Esophagus (tissue), 2 donors: ENCODE measurements around the gene RNLS. TPM values are rescaled to one million over a fixed set of nuclear protein-coding genes. Genes with fewer than 3 reads are reported as not detected.

Experiments used
- H3K27ac ChIP-seq, 2 donors: one replicate each; pipeline ENCODE4 v1.5.1; 2013; ENCODE audit warnings: low read depth in 2 of 2, mild to moderate bottlenecking in 2 of 2, inconsistent platforms in 1 of 2, low read length in 1 of 2, moderate library complexity in 1 of 2
- H3K27me3 ChIP-seq, 2 donors: one replicate each; pipeline ENCODE4 v1.6.1; 2013; ENCODE audit warnings: low read length in 2 of 2, control low read depth in 1 of 2, mild to moderate bottlenecking in 1 of 2; ENCODE audit not compliant: insufficient read depth in 2 of 2, control insufficient read depth in 1 of 2
- H3K36me3 ChIP-seq, 2 donors: one replicate each; pipeline ENCODE4 v1.6.1; 2013; ENCODE audit warnings: low read length in 1 of 2; ENCODE audit not compliant: control insufficient read depth in 2 of 2, insufficient read depth in 2 of 2
- H3K4me1 ChIP-seq, 2 donors: one replicate each; pipeline ENCODE4 v1.6.1; 2013; ENCODE audit warnings: low read length in 1 of 2; ENCODE audit not compliant: control insufficient read depth in 2 of 2, insufficient read depth in 2 of 2
- H3K4me3 ChIP-seq, 2 donors: one replicate each; pipeline ENCODE4 v1.5.1; 2013; ENCODE audit warnings: low read length in 2 of 2, mild to moderate bottlenecking in 2 of 2, low read depth in 1 of 2, moderate library complexity in 1 of 2
- H3K9me3 ChIP-seq, 2 donors: one replicate each; pipeline ENCODE4 v1.6.1; 2013; ENCODE audit warnings: mild to moderate bottlenecking in 2 of 2, low read depth in 1 of 2, low read length in 1 of 2, moderate library complexity in 1 of 2; ENCODE audit not compliant: control insufficient read depth in 2 of 2, insufficient read depth in 1 of 2
- WGBS, 2 donors: extraction: QIAGEN DNeasy Blood & Tissue Kit; methylation state at CpG; one replicate each; pipeline ENCODE4 v1.1.7; 2013; 5-methylcytosine and 5-hydroxymethylcytosine counted together
- polyA plus RNA-seq, 2 donors: library from polyadenylated mRNA; stranded (reverse); fragments of 200-250 nt; gene quantifications; one replicate each; pipeline ENCODE4 v1.2.3, GENCODE V29; 2013
- donor health status: healthy with polysubstance abuse.
- donor health status: Bipolar disorder and iron deficiency.

RNLS gene
- polyA plus RNA-seq, 2 donors: 3.3 to 6.7 TPM

GRCh38 chr10:88528201-88528600 is 54.9 kb downstream of the RNLS start:
- Histone ChIP-seq H3K27me3 (no peaks in the 10 kb centered on the region), H3K9me3 (no peaks in the 10 kb centered on the region), H3K27ac (no peak overlapping the region), H3K36me3 (no peaks in the 10 kb centered on the region), H3K4me1 (no peaks in the 10 kb centered on the region), H3K4me3 (no peak overlapping the region)

GRCh38 chr10:88527245-88527644 is 55.9 kb downstream of the RNLS start:
- no peak overlapping the region for H3K27ac ChIP-seq
- H3K4me1 ChIP-seq: no peaks in the 10 kb centered on the region
- no peak overlapping the region for H3K4me3 ChIP-seq
- 91 to 100% methylated on average over 1 of the region's 1 CpG for WGBS, 2 donors
- H3K27me3 ChIP-seq: no peaks in the 10 kb centered on the region
- no peaks in the 10 kb centered on the region for H3K9me3 ChIP-seq
- no peaks in the 10 kb centered on the region for H3K36me3 ChIP-seq

DNA sequence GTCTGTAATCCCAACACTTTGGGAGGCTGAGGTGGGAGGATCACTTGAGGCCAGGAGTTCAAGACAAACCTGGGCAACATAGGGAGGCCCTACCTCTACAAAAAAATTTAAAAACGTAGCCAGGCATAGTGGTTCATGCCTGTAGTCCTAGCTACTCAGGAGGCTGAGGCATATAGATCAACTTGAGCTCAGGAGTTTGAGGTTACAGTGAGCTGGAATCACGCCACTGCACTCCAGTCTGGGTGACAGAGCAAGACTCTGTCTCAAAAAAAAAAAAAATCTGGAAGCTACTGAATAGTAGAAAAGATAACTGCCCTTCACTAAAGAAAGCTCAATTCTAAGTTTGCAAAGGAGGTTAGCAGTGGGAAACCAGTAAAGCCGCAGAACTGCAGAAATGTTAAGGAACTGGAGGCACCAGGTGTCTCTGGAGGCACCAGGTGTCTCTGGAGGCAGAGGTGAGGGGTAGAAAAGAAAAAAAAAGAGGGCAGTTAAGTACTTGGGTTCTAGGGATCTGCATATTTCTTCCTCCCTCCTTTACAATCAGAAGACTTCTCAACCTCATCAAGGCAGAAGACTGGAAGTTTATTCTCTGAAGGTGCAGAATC is 56.5 kb downstream of the RNLS start:
- 83 to 85% methylated on average over 3 of the region's 3 CpGs for WGBS, 2 donors
- H3K4me3 ChIP-seq: no peak overlapping the region
- no peaks in the 10 kb centered on the region for H3K36me3 ChIP-seq
- no peak overlapping the region for H3K27ac ChIP-seq
- no peaks in the 10 kb centered on the region for H3K4me1 ChIP-seq
- no peaks in the 10 kb centered on the region for H3K27me3 ChIP-seq
- H3K9me3 ChIP-seq: no peaks in the 10 kb centered on the region

DNA sequence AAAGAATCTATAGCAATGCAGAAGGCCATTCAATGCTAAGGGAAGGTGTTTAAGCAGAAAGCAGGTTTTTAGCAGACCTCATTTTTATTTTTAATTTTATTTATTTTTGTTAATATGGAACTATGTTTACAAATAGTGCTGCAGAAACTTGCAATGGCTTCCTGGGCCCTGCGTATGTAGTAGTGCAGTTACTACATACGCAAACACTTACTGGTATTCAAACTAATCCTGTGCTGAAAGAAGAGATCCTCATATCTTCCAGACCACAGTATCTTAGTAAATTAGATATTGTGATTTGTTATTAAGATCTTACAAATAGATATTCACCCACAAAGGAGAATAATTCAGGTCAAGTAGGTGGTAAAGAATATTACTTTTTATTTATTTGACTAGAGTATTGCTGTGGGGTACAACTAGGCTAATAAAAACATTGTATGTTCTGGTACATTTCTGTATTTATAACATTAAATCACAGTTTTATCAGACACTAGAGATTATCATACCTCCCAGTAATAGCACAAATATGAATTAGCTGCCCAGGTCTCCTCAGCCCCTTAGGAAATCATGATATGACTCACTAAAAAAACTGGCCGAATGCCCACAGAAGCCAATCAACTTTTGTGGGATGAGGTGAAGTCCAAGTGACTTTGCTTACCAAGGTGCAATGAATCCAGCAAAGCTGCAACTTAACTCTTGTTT is 57.6 kb downstream of the RNLS start:
- Histone ChIP-seq H3K4me3 (no peak overlapping the region), H3K36me3 (no peaks in the 10 kb centered on the region), H3K4me1 (no peaks in the 10 kb centered on the region), H3K27me3 (no peaks in the 10 kb centered on the region), H3K9me3 (no peaks in the 10 kb centered on the region), H3K27ac (no peak overlapping the region)
- WGBS, 2 donors: 77 to 78% methylated on average over 3 of the region's 3 CpGs

GRCh38 chr10:88523739-88524400 is 59.2 kb downstream of the RNLS start:
- H3K27me3 ChIP-seq: no peaks in the 10 kb centered on the region
- H3K4me3 ChIP-seq: no peak overlapping the region
- H3K4me1 ChIP-seq: no peaks in the 10 kb centered on the region
- WGBS, 2 donors: 90 to 91% methylated on average over 6 of the region's 6 CpGs
- H3K9me3 ChIP-seq: no peaks in the 10 kb centered on the region
- H3K27ac ChIP-seq: no peak overlapping the region
- H3K36me3 ChIP-seq: no peaks in the 10 kb centered on the region

GRCh38 chr10:88522715-88523114 is 60.4 kb downstream of the RNLS start:
- no peaks in the 10 kb centered on the region for H3K9me3 ChIP-seq
- no peaks in the 10 kb centered on the region for H3K4me1 ChIP-seq
- WGBS, 2 donors: 48 to 53% methylated on average over 1 of the region's 1 CpG
- H3K27me3 ChIP-seq: no peaks in the 10 kb centered on the region
- H3K4me3 ChIP-seq: no peak overlapping the region
- no peak overlapping the region for H3K27ac ChIP-seq
- no peaks in the 10 kb centered on the region for H3K36me3 ChIP-seq

DNA sequence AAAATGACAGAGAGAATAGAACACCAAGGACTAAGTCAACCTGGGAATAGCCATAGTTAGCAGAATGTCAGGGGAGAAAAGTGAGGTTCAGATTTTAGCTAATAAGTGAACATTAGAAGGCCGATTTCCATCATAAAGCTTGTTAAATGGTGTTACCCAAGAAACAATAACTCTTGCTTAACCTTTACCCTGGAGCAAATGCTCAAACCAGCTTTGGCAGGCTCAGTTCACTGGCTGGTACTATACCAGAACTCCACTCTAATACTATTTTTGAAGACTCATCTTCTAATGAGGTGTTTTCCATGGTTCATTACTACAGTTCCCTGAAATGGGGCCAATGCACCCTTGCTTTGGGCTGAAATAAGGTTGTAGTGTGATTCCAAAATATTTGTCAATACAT is 61.3 kb downstream of the RNLS start:
- Histone ChIP-seq H3K36me3 (no peaks in the 10 kb centered on the region), H3K9me3 (no peaks in the 10 kb centered on the region), H3K27ac (no peak overlapping the region), H3K4me1 (no peaks in the 10 kb centered on the region), H3K4me3 (no peak overlapping the region), H3K27me3 (no peaks in the 10 kb centered on the region)
- WGBS, 2 donors: 37 to 75% methylated on average over 1 of the region's 1 CpG

- Histone ChIP-seq H3K36me3 (no peaks in the 10 kb centered on the region), H3K4me1 (no peaks in the 10 kb centered on the region), H3K9me3 (no peaks in the 10 kb centered on the region), H3K4me3 (no peak overlapping the region), H3K27ac (no peak overlapping the region), H3K27me3 (no peaks in the 10 kb centered on the region)
- WGBS, 2 donors: 75 to 80% methylated on average over 1 of the region's 1 CpG
Observed at GRCh38 chr10:88515235-88515634, 67.9 kb downstream of the RNLS start.

DNA sequence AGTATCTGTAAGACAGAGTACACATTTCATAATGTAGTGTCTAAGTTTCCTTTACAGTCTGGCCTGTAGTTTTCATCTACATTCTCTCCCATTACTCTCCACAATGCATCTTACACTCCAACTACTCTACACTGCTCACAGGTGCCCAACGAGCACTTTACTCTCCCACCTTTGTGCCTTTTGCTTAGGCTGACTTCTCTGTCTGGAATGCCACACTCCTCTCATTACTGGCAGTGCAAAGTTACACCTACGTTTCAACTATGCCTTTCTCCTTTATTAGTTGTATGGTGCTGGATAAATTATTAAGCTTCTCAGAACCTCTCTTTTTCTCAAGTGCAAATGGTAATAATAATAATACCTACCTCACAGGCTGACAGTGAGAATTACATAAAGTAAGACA is 70.5 kb downstream of the RNLS start:
- WGBS, 2 donors: 64 to 69% methylated on average over 2 of the region's 2 CpGs
- Histone ChIP-seq H3K27ac (no peak overlapping the region), H3K9me3 (no peaks in the 10 kb centered on the region)

GRCh38 chr10:88508796-88509195 is 74.3 kb downstream of the RNLS start:
- 58 to 73% methylated on average over 3 of the region's 3 CpGs for WGBS, 2 donors
- H3K27ac ChIP-seq: no peak overlapping the region
- no peak overlapping the region for H3K4me3 ChIP-seq
- no peaks in the 10 kb centered on the region for H3K9me3 ChIP-seq
- H3K4me1 ChIP-seq: no peaks in the 10 kb centered on the region
- no peaks in the 10 kb centered on the region for H3K36me3 ChIP-seq
- no peaks in the 10 kb centered on the region for H3K27me3 ChIP-seq

More for the DNA sequence above, 70.5 kb downstream of the RNLS start:
- H3K27me3 ChIP-seq: no peaks in the 10 kb centered on the region
- H3K4me3 ChIP-seq: no peak overlapping the region
- no peaks in the 10 kb centered on the region for H3K4me1 ChIP-seq
- H3K36me3 ChIP-seq: no peaks in the 10 kb centered on the region
